NCI-H69 (cell line): ENCODE measurements around the gene HBQ1.
"Not testable (repeated sequence)": the region's sequence is repeated elsewhere in the genome, so short reads cannot be mapped to it uniquely, and the experiment has no call there.

Source experiments
- DNase-seq: peaks from one replicate; lab custom pipeline; 2025; lab: John Stamatoyannopoulos, UW

The HBQ1 gene

GRCh38 chr16:180101-180675, at the start of gene HBQ1:
HBQ1 (plus strand) TSS chr16:180459; CDS start chr16:180487, 28 bp downstream.
- peak; percentile 76 for DNase-seq

GRCh38 chr16:130533-131173, 49.6 kb upstream of the HBQ1 start:
- DNase-seq: no peak

GRCh38 chr16:132120-132519, 48.1 kb upstream of the HBQ1 start:
- no peak for DNase-seq

- DNase-seq: no peak
These were observed 46.5 kb upstream of the HBQ1 start for GRCh38 chr16:133716-134115.

- peak; percentile 61 for DNase-seq
These were observed 42.2 kb upstream of the HBQ1 start for GRCh38 chr16:138049-138417.

GRCh38 chr16:140175-140857, 39.9 kb upstream of the HBQ1 start:
- no peak for DNase-seq

GRCh38 chr16:142405-142967, 37.8 kb upstream of the HBQ1 start:
- DNase-seq: no peak

GRCh38 chr16:143047-143446, 37.2 kb upstream of the HBQ1 start:
- DNase-seq: no peak

- DNase-seq: no peak
These were observed 36.8 kb upstream of the HBQ1 start for GRCh38 chr16:143456-143855.

- no peak for DNase-seq
These were observed 35.4 kb upstream of the HBQ1 start for GRCh38 chr16:144797-145252.

- DNase-seq: no peak
These were observed 33.6 kb upstream of the HBQ1 start for GRCh38 chr16:146646-147045.

GRCh38 chr16:149024-149660, 31.1 kb upstream of the HBQ1 start:
- peak; percentile 36 for DNase-seq

- DNase-seq: no peak
These were observed 27.8 kb upstream of the HBQ1 start, which contains the start of gene HBZ for GRCh38 chr16:152141-153128. HBZ (plus strand) TSS chr16:152644; CDS start chr16:152910, 266 bp downstream.

GRCh38 chr16:153129-153521, 27.1 kb upstream of the HBQ1 start:
- not testable (repeated sequence) for DNase-seq

GRCh38 chr16:153550-154216, 26.6 kb upstream of the HBQ1 start:
- DNase-seq: not testable (repeated sequence)

GRCh38 chr16:154217-155030, 25.8 kb upstream of the HBQ1 start:
- DNase-seq: peak; percentile 68

- DNase-seq: no peak
These were observed 25.2 kb upstream of the HBQ1 start for GRCh38 chr16:155031-155398.

GRCh38 chr16:159136-159849, 21.0 kb upstream of the HBQ1 start:
- DNase-seq: peak; percentile 49

- not testable (repeated sequence) for DNase-seq
These were observed 20.0 kb upstream of the HBQ1 start for GRCh38 chr16:160242-160641.
